Mucosa of stomach (tissue), 1 donor: Measurements from ENCODE around the gene TUBB.
A peak's percentile ranks its signal among the peaks of the same experiment; 100 is the strongest.

Experiments used
- H3K27me3 ChIP-seq: one replicate; pipeline ENCODE4 v1.7.0; 2013; ENCODE audit warnings: mild to moderate bottlenecking, low read length; ENCODE audit not compliant: control insufficient read depth, insufficient read depth
- H3K36me3 ChIP-seq: one replicate; pipeline ENCODE4 v1.7.0; 2013; ENCODE audit warnings: low read length; ENCODE audit not compliant: control insufficient read depth, insufficient read depth
- H3K4me1 ChIP-seq: one replicate; pipeline ENCODE4 v1.7.0; 2013; ENCODE audit warnings: mild to moderate bottlenecking, low read length; ENCODE audit not compliant: control insufficient read depth, insufficient read depth
- H3K4me3 ChIP-seq: one replicate; pipeline ENCODE4 v1.7.0; 2013; ENCODE audit warnings: low read length
- H3K9ac ChIP-seq: one replicate; pipeline ENCODE4 v1.7.0; 2013; ENCODE audit warnings: mild to moderate bottlenecking, low read length, moderate library complexity
- H3K9me3 ChIP-seq: one replicate; pipeline ENCODE4 v1.7.0; 2013; ENCODE audit warnings: mild to moderate bottlenecking, low read length, moderate library complexity; ENCODE audit not compliant: control insufficient read depth
- donor health status: Pancreatic carcinoma.

The TUBB gene

GRCh38 chr6:30690403-30691207 is 29.5 kb upstream of the TUBB start, which contains the start of gene NRM:
TSS of gene NRM (minus strand) at chr6:30690984. CDS start at chr6:30690974, 10 bp downstream.
- Histone ChIP-seq H3K4me3 (peak within 1 kb of the TSS; percentile 74), H3K9me3 (no peaks in the 10 kb centered on the region), H3K36me3 (no peaks in the 10 kb centered on the region), H3K27me3 (peaks cover 3% of the 10 kb centered on the region), H3K9ac (peak within 1 kb of the TSS; percentile 50), H3K4me1 (peaks cover 28% of the 10 kb centered on the region)

DNA sequence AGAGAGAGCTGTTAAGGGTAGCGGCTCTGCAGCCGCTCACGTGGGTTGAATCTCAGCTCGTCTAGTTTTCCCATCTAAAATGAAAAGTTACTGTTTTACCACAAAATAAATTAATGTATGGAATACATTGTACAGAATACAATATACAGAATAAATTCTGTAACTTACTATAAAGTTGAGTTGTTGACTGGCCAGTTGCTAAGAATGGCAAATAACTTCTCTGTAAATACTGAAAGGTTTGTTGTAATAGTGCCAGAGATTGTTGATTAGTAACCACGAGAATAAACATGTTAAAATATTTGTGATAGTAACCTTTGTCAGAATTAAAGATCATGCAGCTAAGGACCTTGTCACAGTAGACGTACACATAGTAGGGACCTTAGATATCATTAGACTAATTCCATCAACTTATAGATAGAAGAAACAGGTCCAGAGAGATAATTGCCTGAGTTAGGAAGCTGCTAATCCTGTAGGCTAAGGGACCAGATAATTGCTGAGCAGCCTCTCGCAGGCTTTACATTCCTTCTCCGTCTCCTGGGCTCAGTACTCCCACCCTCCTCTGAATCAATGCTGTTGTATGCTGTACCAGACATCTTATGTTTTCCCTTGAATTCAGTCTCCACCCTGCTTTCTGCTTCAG is 28.8 kb upstream of the TUBB start:
- H3K4me1 ChIP-seq, result peaks cover 23% of the 10 kb centered on the region

GRCh38 chr6:30696432-30696831 is 23.7 kb upstream of the TUBB start:
- Histone ChIP-seq H3K4me1 (no peaks in the 10 kb centered on the region), H3K9me3 (no peaks in the 10 kb centered on the region), H3K27me3 (no peaks in the 10 kb centered on the region), H3K9ac (no peak overlapping the region), H3K36me3 (no peaks in the 10 kb centered on the region), H3K4me3 (no peak overlapping the region)

More for the DNA sequence above, 28.8 kb upstream of the TUBB start:
- Histone ChIP-seq H3K27me3 (peaks cover 3% of the 10 kb centered on the region), H3K36me3 (no peaks in the 10 kb centered on the region), H3K9ac (peak overlapping the region; percentile 50), H3K4me3 (peak overlapping the region; percentile 74), H3K9me3 (no peaks in the 10 kb centered on the region)

DNA sequence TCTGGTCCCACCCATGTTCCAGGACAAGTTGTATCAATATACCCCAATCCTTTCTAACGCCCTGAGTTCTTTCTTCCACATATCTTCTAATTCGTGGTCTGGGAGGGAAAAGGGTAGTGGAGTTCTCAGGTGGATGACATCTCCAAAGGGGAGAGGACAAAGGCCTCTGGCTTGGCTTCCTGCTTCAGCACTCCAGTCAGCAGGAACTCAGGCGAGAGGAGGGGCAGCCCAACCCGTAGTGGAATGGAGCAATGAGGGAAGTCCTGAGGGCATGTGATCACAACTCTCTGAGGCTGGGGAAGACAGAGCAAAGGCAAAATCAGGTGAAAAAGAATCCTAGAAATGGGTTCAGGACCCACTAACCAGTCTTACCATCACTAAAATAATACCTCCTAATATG is 19.8 kb upstream of the TUBB start:
- H3K9ac ChIP-seq, result no peak overlapping the region
- H3K4me3 ChIP-seq, result no peak overlapping the region
- H3K4me1 ChIP-seq, result no peaks in the 10 kb centered on the region
- no peaks in the 10 kb centered on the region for H3K36me3 ChIP-seq
- H3K27me3 ChIP-seq, result no peaks in the 10 kb centered on the region
- no peaks in the 10 kb centered on the region for H3K9me3 ChIP-seq

DNA sequence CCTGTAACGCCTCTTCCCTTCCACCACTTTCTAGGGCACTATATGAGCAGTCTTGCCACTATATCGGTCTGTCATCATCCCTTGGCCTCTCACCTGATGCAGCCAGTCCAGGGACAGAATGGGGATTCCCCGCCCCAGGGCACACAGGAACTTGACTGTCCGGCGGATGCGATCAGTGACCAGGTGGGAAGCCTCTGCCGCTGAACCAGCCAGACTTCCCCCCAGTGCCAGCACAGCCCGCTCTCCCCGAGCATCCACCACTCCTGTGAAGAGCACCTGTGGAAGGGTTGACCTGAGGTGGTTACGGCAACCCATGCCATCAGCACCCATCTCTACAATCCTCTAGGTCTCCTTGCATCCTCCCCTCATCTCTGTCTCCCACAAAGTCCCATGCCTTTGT is 17.1 kb upstream of the TUBB start:
- Histone ChIP-seq H3K9me3 (no peaks in the 10 kb centered on the region), H3K36me3 (no peaks in the 10 kb centered on the region)

DNA sequence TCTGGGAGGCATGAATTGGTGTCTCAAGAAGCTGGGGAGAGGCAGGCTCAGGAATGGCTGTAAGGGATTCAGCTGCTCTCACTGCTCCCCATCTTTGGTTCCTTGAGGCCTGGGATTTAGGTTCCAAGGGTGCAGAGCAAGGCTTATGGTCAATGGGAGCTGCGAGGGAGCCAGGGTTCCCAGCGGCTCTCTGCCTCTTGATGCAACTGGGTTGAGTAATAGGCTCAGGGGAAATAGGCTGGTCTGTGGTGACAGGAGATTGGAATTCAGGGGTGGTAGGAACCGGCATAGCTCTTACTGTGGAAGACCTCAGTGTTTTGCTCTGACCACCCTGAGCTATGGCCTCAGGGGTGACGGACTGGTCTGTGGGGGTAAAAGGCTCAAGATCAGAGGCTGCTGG is 16.3 kb upstream of the TUBB start:
- Histone ChIP-seq H3K4me3 (no peak overlapping the region), H3K4me1 (no peaks in the 10 kb centered on the region), H3K27me3 (no peaks in the 10 kb centered on the region), H3K9ac (no peak overlapping the region), H3K9me3 (no peaks in the 10 kb centered on the region), H3K36me3 (no peaks in the 10 kb centered on the region)

More for the DNA sequence above, 17.1 kb upstream of the TUBB start:
- Histone ChIP-seq H3K9ac (no peak overlapping the region), H3K27me3 (no peaks in the 10 kb centered on the region), H3K4me3 (no peak overlapping the region), H3K4me1 (no peaks in the 10 kb centered on the region)

GRCh38 chr6:30705620-30706019 is 14.5 kb upstream of the TUBB start:
- H3K27me3 ChIP-seq, result no peaks in the 10 kb centered on the region
- no peak overlapping the region for H3K9ac ChIP-seq
- H3K4me1 ChIP-seq, result no peaks in the 10 kb centered on the region
- no peak overlapping the region for H3K4me3 ChIP-seq
- H3K9me3 ChIP-seq, result no peaks in the 10 kb centered on the region
- H3K36me3 ChIP-seq, result no peaks in the 10 kb centered on the region

DNA sequence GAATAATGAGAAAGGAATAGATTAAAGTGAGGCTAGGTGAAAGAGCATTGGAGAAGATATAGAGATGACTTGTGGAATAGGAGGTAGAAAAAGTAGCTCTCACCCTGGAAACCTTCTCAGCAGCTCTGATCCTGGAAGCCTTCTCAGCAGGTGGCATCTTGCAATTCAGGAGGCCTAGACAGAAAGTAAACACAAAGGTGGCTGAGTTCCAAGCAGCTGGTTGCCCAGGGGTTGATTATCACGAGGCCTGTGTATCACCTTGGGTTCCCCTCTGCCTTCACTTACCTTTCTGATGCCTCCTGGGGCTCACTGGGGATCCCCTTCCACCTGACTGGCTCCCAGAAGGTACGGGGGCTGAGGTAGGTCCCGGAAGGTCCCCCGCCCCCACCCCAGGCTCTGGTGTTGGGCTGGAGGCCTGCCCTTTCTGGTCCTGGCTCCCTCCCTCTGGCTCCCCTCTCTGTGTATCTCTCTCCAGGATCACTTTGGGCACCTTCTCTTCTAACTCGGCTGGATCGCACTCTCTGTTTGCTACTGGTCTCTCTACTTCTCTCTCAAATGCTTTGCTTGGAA is 12.8 kb upstream of the TUBB start:
- Histone ChIP-seq H3K9ac (no peak overlapping the region), H3K4me3 (no peak overlapping the region), H3K4me1 (no peaks in the 10 kb centered on the region), H3K36me3 (no peaks in the 10 kb centered on the region), H3K9me3 (no peaks in the 10 kb centered on the region), H3K27me3 (no peaks in the 10 kb centered on the region)

DNA sequence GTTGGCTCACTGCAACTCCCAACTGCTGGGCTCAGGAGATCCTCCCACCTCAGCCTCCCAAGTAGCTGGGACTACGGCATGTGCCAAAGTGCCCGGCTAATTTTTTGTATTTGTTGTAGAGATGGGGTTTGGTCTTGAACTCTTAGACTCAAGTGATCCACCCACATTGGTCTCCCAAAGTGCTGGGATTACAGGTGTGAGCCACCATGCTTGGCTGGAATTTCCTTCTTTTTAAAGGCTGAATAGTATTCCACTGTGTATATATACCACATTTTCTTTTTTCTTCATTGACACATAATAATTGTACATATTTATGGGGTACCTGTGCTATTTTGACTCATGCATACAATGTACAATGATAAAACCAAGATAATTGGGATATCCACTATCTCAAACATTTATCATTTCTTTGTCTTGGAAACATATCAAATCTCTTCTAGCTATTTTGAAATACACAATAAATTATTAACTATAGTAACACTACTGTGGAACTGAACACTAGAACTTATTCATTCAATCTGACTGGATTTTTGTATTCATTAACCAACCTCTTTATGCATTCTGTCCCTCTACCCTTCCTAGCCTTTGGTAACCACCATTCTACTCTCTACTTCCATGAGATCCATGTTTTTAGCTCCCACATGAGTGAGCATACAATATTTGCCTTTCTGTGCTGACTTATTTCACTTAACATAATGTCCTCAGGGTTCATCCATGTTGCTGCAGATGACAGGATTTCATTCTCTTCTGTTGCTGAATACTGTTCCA is 10.9 kb upstream of the TUBB start:
- H3K9ac ChIP-seq, result no peak overlapping the region
- no peak overlapping the region for H3K4me3 ChIP-seq
- no peaks in the 10 kb centered on the region for H3K4me1 ChIP-seq
- H3K9me3 ChIP-seq, result no peaks in the 10 kb centered on the region
- no peaks in the 10 kb centered on the region for H3K27me3 ChIP-seq
- no peaks in the 10 kb centered on the region for H3K36me3 ChIP-seq

- Histone ChIP-seq H3K4me3 (no peak overlapping the region), H3K4me1 (no peaks in the 10 kb centered on the region), H3K36me3 (no peaks in the 10 kb centered on the region)
Observed at GRCh38 chr6:30711758-30712380, 8.3 kb upstream of the TUBB start.

DNA sequence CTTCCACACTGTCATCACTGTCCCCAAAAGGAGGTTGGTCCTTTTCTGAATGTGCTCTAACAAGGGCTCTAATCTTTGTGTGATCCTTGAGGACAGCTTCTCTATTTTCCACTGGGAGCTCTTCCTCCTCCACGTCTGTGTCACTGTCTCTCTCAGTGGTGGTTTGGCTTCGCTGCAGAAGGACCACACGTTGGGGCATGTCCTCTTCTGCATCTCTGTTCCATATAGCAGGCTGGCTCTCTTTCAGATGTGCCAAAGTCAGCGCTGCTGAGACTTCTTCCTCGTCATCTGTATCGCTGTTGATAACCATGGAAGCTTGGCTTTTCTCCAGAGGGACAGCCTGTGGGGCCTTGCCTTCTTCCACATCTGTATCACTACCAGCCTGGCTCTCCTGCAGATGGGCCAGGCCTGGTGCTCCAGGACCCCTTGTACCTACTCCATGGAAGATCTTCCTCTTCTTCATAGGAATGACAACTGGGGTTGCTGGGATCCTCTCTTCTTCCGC is 7.7 kb upstream of the TUBB start:
- Histone ChIP-seq H3K9ac (no peak overlapping the region), H3K4me3 (no peak overlapping the region), H3K27me3 (no peaks in the 10 kb centered on the region), H3K9me3 (no peaks in the 10 kb centered on the region), H3K4me1 (no peaks in the 10 kb centered on the region), H3K36me3 (no peaks in the 10 kb centered on the region)

More at GRCh38 chr6:30711758-30712380, 8.3 kb upstream of the TUBB start:
- Histone ChIP-seq H3K9me3 (no peaks in the 10 kb centered on the region), H3K27me3 (no peaks in the 10 kb centered on the region), H3K9ac (no peak overlapping the region)
